ENCODE measurements around the gene SETX. TPM values are rescaled to one million over a fixed set of nuclear protein-coding genes. Genes with fewer than 3 reads are reported as not detected.

Gene SETX
- total and polyA plus RNA-seq, 10 of the 15 experiments (the other 5 are each of a cell fraction or from before 2014, with no cell fraction given) = 15.8 to 75.7 (median 37.0) TPM

- DNase-seq (ENCODE audit: low read depth, low spot score) (no peak), FAIRE-seq (no peak), ATAC-seq (no peak)
- BruUV-seq (replicated peaks) = no TSS peak
- SMC1A ChIA-PET (ENCODE audit: uncharacterized antibody, unreplicated experiment) = interaction anchor here (1.0 kb wide), 2 partner anchors 17 to 18 kb away, joined by 3 to 4 read pairs; no protein-coding TSS in a partner anchor
- POLR2A ChIA-PET = no interaction called here
- Histone ChIP-seq H3K4me2 (ENCODE audit: control insufficient read depth, insufficient read depth) (no peak overlapping the region), H3K27me3 (replicated peaks in 1 of 2; ENCODE audit: control insufficient read depth in 2 of 2, insufficient read depth in 2 of 2, low read length in 1 of 2) (no peaks in the 10 kb centered on the region), H3K9ac (ENCODE audit: control insufficient read depth, insufficient read depth, low read length) (no peak overlapping the region), H2AFZ (ENCODE audit: control insufficient read depth, low read depth, low read length) (no peak overlapping the region), H3K36me3 (ENCODE audit: control insufficient read depth in 2 of 2, insufficient read depth in 2 of 2, low read length in 1 of 2) (peaks cover 20 to 74% of the 10 kb centered on the region in 2 experiments), H3K79me2 (ENCODE audit: control insufficient read depth, insufficient read depth, low read length) (no peaks in the 10 kb centered on the region), H3K9me3 (replicated peaks; ENCODE audit: control insufficient read depth, insufficient read depth, low read length) (peaks cover 4% of the 10 kb centered on the region), H3K4me1 (ENCODE audit: control insufficient read depth, insufficient read depth, low read length) (no peaks in the 10 kb centered on the region), H3K27ac (ENCODE audit: control insufficient read depth, insufficient read depth) (no peak overlapping the region), H4K20me1 (ENCODE audit: control insufficient read depth, insufficient read depth) (no peaks in the 10 kb centered on the region), H3K4me3 (no peak overlapping the region)
- RAD21 ChIA-PET (ENCODE audit: unreplicated experiment) = no interaction called here
- TF ChIP-seq MLLT1 (IDR thresholded peaks at IDR 0.05) = no peak
- no peak for TF ChIP-seq ASH2L (IDR thresholded peaks at IDR 0.05; ENCODE audit: borderline replicate concordance, low read depth)
- TF ChIP-seq BACH1 (IDR thresholded peaks at IDR 0.05; ENCODE audit: borderline replicate concordance) = no peak
- TF ChIP-seq PML (IDR thresholded peaks at IDR 0.05; ENCODE audit: low read length) = no peak
- TF ChIP-seq NFYB (IDR thresholded peaks at IDR 0.05; ENCODE audit: insufficient read depth, low read depth, low read length) = no peak
- TF ChIP-seq TCF12 (IDR thresholded peaks at IDR 0.05; ENCODE audit: low read depth, low read length) = no peak
- TF ChIP-seq STAT3 (IDR thresholded peaks at IDR 0.05; ENCODE audit: low read depth, low read length) = no peak
- no peak for TF ChIP-seq ATF7 (IDR thresholded peaks at IDR 0.05; ENCODE audit: low read depth)
- no peak for TF ChIP-seq E2F8 (IDR thresholded peaks at IDR 0.05; ENCODE audit: low read depth, partially characterized antibody)
- no peak for TF ChIP-seq STAT1 (conservative IDR thresholded peaks at IDR 0.05)
- in situ Hi-C loops (cut with MboI) (no loop called here), intact Hi-C loops (cut with micrococcal nuclease; ENCODE audit: unreplicated experiment) (no loop called here)
- WGBS (ENCODE audit: insufficient coverage, insufficient replicate concordance, low lambda C conversion rate, missing lambda C conversion rate) = 100% methylated on average over 2 of the region's 2 CpGs
- CTCF ChIA-PET = interaction anchor here (0.8 to 1.5 kb wide), 2 partner anchors 10 to 39 kb away, joined by 4 read pairs; no protein-coding TSS in a partner anchor
Observed at GRCh38 chr9:132274861-132275260, 79.9 kb downstream of the SETX start.

All from GM12878 (cell line).